Suprapubic skin (tissue), 4 donors: ENCODE data around the gene CD27. TPM values are rescaled to one million over a fixed set of nuclear protein-coding genes. Genes with fewer than 3 reads are reported as not detected.

Experiments
- DNase-seq, 2 donors: peaks; one replicate each; pipeline ENCODE4 v3.0.0-alpha.2; 2019; ENCODE audit warnings: low spot score in 2 of 2
- H3K27ac ChIP-seq: fragments of 200-600 bp; sonication (generic); one replicate; pipeline ENCODE4 v1.5.1; 2019
- H3K27me3 ChIP-seq: fragments of 200-600 bp; sonication (generic); one replicate; pipeline ENCODE4 v1.5.1; 2019
- H3K36me3 ChIP-seq: fragments of 200-600 bp; sonication (generic); one replicate; pipeline ENCODE4 v1.5.1; 2019
- H3K4me1 ChIP-seq: fragments of 200-600 bp; sonication (generic); one replicate; pipeline ENCODE4 v1.5.1; 2019
- H3K4me3 ChIP-seq: fragments of 200-600 bp; sonication (generic); one replicate; pipeline ENCODE4 v1.5.1; 2019; ENCODE audit warnings: mild to moderate bottlenecking
- H3K9me3 ChIP-seq: fragments of 200-600 bp; sonication (generic); one replicate; pipeline ENCODE4 v1.5.1; 2019
- CTCF ChIP-seq, 2 donors: fragments of 200-600 bp in 1 of 2; fragments of 450-650 bp in 1 of 2; sonication (generic) in 1 of 2; IDR thresholded peaks; one replicate each; pipeline ENCODE4 v1.5.1; 2016 to 2019; ENCODE audit warnings: antibody characterized with exemption in 2 of 2, mild to moderate bottlenecking in 1 of 2, moderate library complexity in 1 of 2
- EP300 ChIP-seq: sonication (generic); formaldehyde crosslinking; IDR thresholded peaks from one replicate; pipeline ENCODE4 v1.6.1; 2017; ENCODE audit warnings: antibody characterized with exemption
- POLR2A ChIP-seq, 2 donors: fragments of 450-650 bp; IDR thresholded peaks; one replicate each; pipeline ENCODE4 v1.6.1; 2017; ENCODE audit warnings: antibody characterized with exemption in 2 of 2, mild to moderate bottlenecking in 2 of 2, moderate library complexity in 2 of 2
- POLR2AphosphoS5 ChIP-seq, 3 donors: sonication (generic); formaldehyde crosslinking; IDR thresholded peaks; one replicate each; pipeline ENCODE4 v1.6.1; 2017; ENCODE audit warnings: antibody characterized with exemption in 3 of 3
- WGBS: methylation state at CpG from one replicate; pipeline ENCODE4 v1.1.5; 2018; 5-methylcytosine and 5-hydroxymethylcytosine counted together
- total RNA-seq, 4 donors: library from RNA; depleted of rRNA; stranded (reverse); fragments of >200 nt; gene quantifications; one replicate each; pipeline ENCODE4 v1.1.0, GENCODE V29; 2016

Gene CD27
- total RNA-seq, 4 donors from 2014 or later, result 1.9 TPM; not detected in 3

- H3K27me3 ChIP-seq, result no peaks in the 10 kb centered on the region
- 80% methylated on average over 8 of the region's 10 CpGs for WGBS
- no peak overlapping the region for H3K4me3 ChIP-seq
- peaks cover 26% of the 10 kb centered on the region for H3K4me1 ChIP-seq
- H3K36me3 ChIP-seq, result peaks cover 81% of the 10 kb centered on the region
- TF ChIP-seq POLR2A (IDR thresholded peaks at IDR 0.05) (no peak), EP300 (no peak), POLR2AphosphoS5 (IDR thresholded peaks at IDR 0.05) (no peak), CTCF (IDR thresholded peaks at IDR 0.05) (no peak)
- DNase-seq, result no peak
- peak overlapping the region; percentile 19 for H3K27ac ChIP-seq
- no peaks in the 10 kb centered on the region for H3K9me3 ChIP-seq
Measured at GRCh38 chr12:6460751-6461371, 16.1 kb downstream of the CD27 start.

- H3K4me1 ChIP-seq, result peaks cover 26% of the 10 kb centered on the region
- no peak for TF ChIP-seq POLR2A (IDR thresholded peaks at IDR 0.05)
- TF ChIP-seq POLR2AphosphoS5 (IDR thresholded peaks at IDR 0.05), result no peak
- TF ChIP-seq CTCF (IDR thresholded peaks at IDR 0.05), result no peak
- no peak for TF ChIP-seq EP300
- no peaks in the 10 kb centered on the region for H3K27me3 ChIP-seq
- peak overlapping the region; percentile 19 for H3K27ac ChIP-seq
- WGBS, result 65% methylated on average over 14 of the region's 15 CpGs
- H3K9me3 ChIP-seq, result no peaks in the 10 kb centered on the region
- no peak overlapping the region for H3K4me3 ChIP-seq
- H3K36me3 ChIP-seq, result peaks cover 89% of the 10 kb centered on the region
- no peak for DNase-seq
Measured at GRCh38 chr12:6461401-6462233, 16.9 kb downstream of the CD27 start.

- H3K9me3 ChIP-seq, result no peaks in the 10 kb centered on the region
- H3K4me1 ChIP-seq, result peaks cover 26% of the 10 kb centered on the region
- 88% methylated on average over 14 of the region's 14 CpGs for WGBS
- H3K4me3 ChIP-seq, result no peak overlapping the region
- no peak for DNase-seq
- peaks cover 83% of the 10 kb centered on the region for H3K36me3 ChIP-seq
- no peak for TF ChIP-seq POLR2A (IDR thresholded peaks at IDR 0.05)
- TF ChIP-seq CTCF (IDR thresholded peaks at IDR 0.05), result no peak
- no peak for TF ChIP-seq EP300
- no peak for TF ChIP-seq POLR2AphosphoS5 (IDR thresholded peaks at IDR 0.05)
- H3K27ac ChIP-seq, result peak overlapping the region; percentile 5
- H3K27me3 ChIP-seq, result no peaks in the 10 kb centered on the region
Measured at GRCh38 chr12:6462234-6462995, 17.7 kb downstream of the CD27 start.

GRCh38 chr12:6463216-6463615 lies 18.5 kb downstream of the CD27 start:
- peaks cover 75% of the 10 kb centered on the region for H3K36me3 ChIP-seq
- 59% methylated on average over 7 of the region's 7 CpGs for WGBS
- TF ChIP-seq POLR2AphosphoS5 (IDR thresholded peaks at IDR 0.05) (no peak), EP300 (no peak), CTCF (IDR thresholded peaks at IDR 0.05) (no peak), POLR2A (IDR thresholded peaks at IDR 0.05) (no peak)
- H3K27me3 ChIP-seq, result no peaks in the 10 kb centered on the region
- H3K9me3 ChIP-seq, result no peaks in the 10 kb centered on the region
- DNase-seq, result no peak
- H3K27ac ChIP-seq, result no peak overlapping the region
- H3K4me3 ChIP-seq, result no peak overlapping the region
- peaks cover 33% of the 10 kb centered on the region for H3K4me1 ChIP-seq

- WGBS, result 78% methylated on average over 6 of the region's 6 CpGs
- Histone ChIP-seq H3K27ac (no peak overlapping the region), H3K27me3 (no peaks in the 10 kb centered on the region), H3K4me1 (peaks cover 40% of the 10 kb centered on the region), H3K36me3 (peaks cover 69% of the 10 kb centered on the region), H3K4me3 (no peak overlapping the region), H3K9me3 (no peaks in the 10 kb centered on the region)
- no peak for TF ChIP-seq CTCF (IDR thresholded peaks at IDR 0.05)
- DNase-seq, result no peak
Measured at GRCh38 chr12:6463858-6464257, 19.1 kb downstream of the CD27 start.
